Measurements from ENCODE around the gene NEAT1. TPM values are rescaled to one million over a fixed set of nuclear protein-coding genes. Genes with fewer than 3 reads are reported as not detected.
A peak's percentile ranks its signal among the peaks of the same experiment; 100 is the strongest.

The NEAT1 gene
- total RNA-seq, 4 donors from 2014 or later: 30.6 to 705 (median 357) TPM

DNA sequence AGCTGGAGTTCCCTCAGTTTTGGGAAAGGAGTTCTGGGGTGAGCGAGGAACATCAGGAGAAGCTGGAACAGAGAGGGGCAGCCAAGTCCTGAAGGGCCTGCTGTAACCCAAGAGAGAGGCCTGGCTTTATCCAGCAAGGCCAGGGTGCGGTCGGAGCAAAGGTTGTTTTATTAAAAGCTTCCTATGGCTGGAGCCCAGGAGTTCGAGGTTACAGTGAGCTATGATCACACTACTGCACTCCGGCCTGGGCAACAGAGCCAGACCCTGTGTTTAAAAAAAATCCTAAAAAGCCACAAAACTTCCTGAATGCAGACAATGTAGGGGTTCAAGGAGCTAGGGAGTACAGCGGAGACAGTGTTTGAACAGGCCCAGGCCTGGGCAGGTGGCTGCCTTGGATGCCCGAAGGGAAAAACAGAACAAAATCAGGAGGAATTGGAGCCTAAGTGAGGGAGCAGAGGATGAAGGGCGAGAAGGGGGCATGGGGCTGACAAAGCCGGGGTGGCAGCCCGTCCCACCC, 54.1 kb downstream of the NEAT1 start:
- peaks cover 40 to 84% (median 63%) of the 10 kb centered on the region in 3 donors for H3K4me1 ChIP-seq
- no peaks in the 10 kb centered on the region for H3K9me3 ChIP-seq
- no peak for DNase-seq
- WGBS, 2 donors: 4 to 12% methylated on average over 8 to 10 of the region's 10 CpGs
- H3K27me3 ChIP-seq: no peaks in the 10 kb centered on the region
- H3K36me3 ChIP-seq: no peaks in the 10 kb centered on the region
- peak overlapping the region; percentile 66 to 89 (median 74) for H3K4me3 ChIP-seq
- intact Hi-C loops (cut with DNase I): loop anchor here (10.0 kb wide), 1 partner anchor 52 kb away; the partner anchor contains the start of gene NEAT1
- no peak for TF ChIP-seq POLR2A (IDR thresholded peaks at IDR 0.05)
- TF ChIP-seq, protein P1, sequence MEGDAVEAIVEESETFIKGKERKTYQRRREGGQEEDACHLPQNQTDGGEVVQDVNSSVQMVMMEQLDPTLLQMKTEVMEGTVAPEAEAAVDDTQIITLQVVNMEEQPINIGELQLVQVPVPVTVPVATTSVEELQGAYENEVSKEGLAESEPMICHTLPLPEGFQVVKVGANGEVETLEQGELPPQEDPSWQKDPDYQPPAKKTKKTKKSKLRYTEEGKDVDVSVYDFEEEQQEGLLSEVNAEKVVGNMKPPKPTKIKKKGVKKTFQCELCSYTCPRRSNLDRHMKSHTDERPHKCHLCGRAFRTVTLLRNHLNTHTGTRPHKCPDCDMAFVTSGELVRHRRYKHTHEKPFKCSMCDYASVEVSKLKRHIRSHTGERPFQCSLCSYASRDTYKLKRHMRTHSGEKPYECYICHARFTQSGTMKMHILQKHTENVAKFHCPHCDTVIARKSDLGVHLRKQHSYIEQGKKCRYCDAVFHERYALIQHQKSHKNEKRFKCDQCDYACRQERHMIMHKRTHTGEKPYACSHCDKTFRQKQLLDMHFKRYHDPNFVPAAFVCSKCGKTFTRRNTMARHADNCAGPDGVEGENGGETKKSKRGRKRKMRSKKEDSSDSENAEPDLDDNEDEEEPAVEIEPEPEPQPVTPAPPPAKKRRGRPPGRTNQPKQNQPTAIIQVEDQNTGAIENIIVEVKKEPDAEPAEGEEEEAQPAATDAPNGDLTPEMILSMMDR (IDR thresholded peaks at IDR 0.05): no peak
- peak overlapping the region; percentile 98 to 100 (median 100) for H3K27ac ChIP-seq

DNA sequence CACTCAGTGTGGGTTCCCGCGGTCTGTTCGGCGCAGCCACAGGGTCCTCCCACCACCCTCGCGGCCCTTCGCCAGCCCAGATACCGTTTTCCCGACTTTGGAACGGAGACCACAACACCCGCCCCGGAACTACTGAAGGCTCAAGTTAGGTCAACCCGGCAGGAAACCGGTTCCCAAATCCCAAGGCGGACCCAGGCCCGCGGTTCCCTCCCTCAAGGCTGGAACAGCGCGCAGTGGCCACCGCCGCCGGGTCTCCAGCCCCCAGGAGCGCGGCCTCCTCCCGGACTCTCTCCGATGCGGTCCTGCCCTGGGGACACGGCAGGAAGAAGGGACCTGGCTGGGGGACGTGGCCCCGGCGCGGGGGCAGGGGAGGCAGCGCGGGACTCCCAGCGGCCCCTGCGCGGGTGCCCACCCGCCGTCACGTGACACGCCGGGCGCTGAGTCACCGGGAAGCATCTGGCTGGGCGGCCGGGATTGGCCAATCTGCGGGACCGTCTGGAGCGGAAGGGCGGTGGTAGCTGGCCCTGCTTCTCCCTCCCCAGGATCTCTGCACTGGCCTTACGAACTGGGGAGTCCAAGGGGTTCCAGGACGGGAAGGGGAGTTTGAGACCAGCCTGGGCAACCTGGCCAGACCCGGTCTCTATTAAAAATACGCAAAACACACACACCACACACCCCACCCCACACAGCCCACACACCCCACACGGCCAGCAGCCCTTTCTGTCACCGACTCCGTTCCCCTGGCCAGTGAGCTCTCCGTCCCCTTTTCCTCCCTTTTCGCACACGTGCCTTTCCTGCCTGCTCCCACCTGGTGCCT, 54.8 kb downstream of the NEAT1 start:
- H3K4me1 ChIP-seq: peaks cover 37 to 81% (median 64%) of the 10 kb centered on the region in 3 donors
- WGBS, 2 donors: 0% methylated on average over 21 to 25 of the region's 60 CpGs
- H3K4me3 ChIP-seq: peak overlapping the region; percentile 66 to 89 (median 74)
- DNase-seq: peak; percentile 78
- TF ChIP-seq POLR2A (IDR thresholded peaks at IDR 0.05): peak in 3 of 4 donors; percentile 91 to 99 (median 93)
- TF ChIP-seq, protein P1 (IDR thresholded peaks at IDR 0.05): peak in 1 of 6 experiments; percentile 27
- H3K9me3 ChIP-seq: no peaks in the 10 kb centered on the region
- intact Hi-C loops (cut with DNase I): loop anchor here (10.0 kb wide), 1 partner anchor 53 kb away; the partner anchor contains the start of gene NEAT1
- no peaks in the 10 kb centered on the region for H3K36me3 ChIP-seq
- peak overlapping the region; percentile 98 to 100 (median 100) for H3K27ac ChIP-seq
- no peaks in the 10 kb centered on the region for H3K27me3 ChIP-seq

DNA sequence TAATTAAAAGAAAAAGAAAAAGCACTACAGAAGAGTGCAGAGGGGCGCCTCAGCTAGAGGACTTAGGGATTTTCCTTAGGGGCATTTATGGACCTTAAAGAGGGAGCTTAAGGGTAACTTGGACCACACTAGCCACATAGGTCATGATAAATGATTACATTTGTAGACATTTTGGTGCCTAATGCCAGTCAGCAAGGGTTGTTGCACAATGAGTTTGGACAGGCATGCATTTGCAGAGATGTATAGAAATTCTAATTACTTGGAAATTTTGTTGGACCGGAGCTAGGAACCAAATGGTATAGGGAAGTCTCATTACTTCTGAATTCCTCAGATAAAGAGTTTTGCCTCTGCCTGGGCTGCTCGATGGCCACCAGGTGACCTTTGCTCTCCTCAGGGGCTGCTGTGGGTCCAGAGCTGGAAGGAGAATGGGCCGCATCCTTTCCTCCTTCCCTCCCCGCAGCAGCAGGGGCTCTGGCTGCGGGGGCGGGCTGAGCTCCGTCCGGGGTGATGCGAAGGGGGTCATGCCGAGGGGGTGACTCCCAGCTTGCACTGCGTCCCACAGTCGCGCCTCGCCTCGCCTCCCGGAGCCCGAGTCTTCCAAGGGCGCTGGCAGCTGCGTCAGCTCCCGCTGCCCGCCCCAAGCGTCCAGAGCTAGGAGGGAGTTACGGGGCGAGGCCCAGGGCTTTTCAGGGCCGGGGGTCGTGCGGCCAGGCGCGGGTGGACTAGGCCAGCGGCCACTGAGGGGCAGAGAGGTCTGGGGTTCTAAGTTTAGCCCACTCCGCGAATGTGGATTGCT, 56.0 kb downstream of the NEAT1 start:
- no peak for DNase-seq
- intact Hi-C loops (cut with DNase I): loop anchor here (2.0 to 10.0 kb wide), 2 partner anchors 18 to 54 kb away; partner anchors contain the start of gene NEAT1
- 33 to 39% methylated on average over 4 to 5 of the region's 33 CpGs for WGBS, 2 donors
- Histone ChIP-seq H3K4me1 (peaks cover 33 to 69% (median 56%) of the 10 kb centered on the region in 3 donors), H3K27me3 (no peaks in the 10 kb centered on the region), H3K9me3 (no peaks in the 10 kb centered on the region), H3K27ac (peak overlapping the region; percentile 98 to 100 (median 100)), H3K4me3 (peak overlapping the region in 3 of 4 donors; percentile 30 to 67 (median 56)), H3K36me3 (no peaks in the 10 kb centered on the region)
- TF ChIP-seq, protein P1 (IDR thresholded peaks at IDR 0.05): no peak
- peak in 1 of 4 donors; percentile 25 for TF ChIP-seq POLR2A (IDR thresholded peaks at IDR 0.05)

DNA sequence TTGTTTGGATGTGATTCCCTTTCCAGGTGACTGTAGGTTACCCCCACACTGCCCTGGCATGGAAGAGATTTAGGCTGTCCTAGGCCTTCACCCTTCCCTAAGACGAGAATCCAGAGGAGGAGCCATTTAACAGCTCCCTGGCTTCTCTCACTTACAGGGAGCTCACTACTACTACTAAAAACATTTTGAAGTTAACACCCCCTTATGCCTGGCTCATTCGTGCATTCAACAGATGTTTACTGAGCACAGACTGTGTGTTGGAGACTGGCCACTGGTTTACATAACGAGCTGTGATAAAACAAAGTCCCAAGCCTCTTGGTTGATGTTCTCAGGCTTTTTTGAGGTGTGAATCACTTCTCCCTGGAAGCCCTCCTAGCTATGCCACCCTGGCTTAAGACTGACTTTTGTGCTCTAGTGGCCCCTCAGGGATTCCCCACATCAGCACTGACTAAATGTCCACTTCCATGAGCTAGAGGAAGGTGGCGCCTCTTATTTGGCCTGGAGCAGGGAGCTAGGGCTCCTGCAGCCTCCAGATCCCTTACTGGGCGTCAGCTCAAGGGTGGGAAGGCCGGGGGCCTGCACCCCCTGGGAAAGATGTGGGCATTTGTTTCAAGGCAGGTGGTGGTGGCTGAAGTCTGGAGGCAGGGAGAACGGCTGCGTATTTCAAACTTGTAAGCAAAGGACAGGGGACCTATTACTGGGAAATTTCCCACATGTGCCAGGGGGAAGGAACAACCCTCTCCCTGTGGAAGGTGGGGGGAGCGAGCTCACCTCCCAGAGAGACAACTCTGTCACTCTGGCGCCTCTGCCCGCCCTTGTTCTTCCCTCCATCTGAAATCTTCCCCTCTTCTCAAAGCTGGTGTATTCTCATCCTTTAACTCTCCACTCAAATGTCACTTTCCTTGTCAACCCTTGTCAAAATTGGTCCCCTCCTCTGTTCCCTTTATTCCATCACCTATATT, 56.9 kb downstream of the NEAT1 start:
- intact Hi-C loops (cut with DNase I): loop anchor here (2.0 to 10.0 kb wide), 2 partner anchors 17 to 55 kb away; partner anchors contain the start of gene NEAT1
- DNase-seq: no peak
- TF ChIP-seq, protein P1 (IDR thresholded peaks at IDR 0.05): peak in 3 of 6 experiments; percentile 5 to 30 (median 19)
- TF ChIP-seq POLR2A (IDR thresholded peaks at IDR 0.05): peak in 1 of 4 donors; percentile 39
- WGBS, 2 donors: 51 to 55% methylated on average over 5 to 7 of the region's 11 CpGs
- H3K9me3 ChIP-seq: no peaks in the 10 kb centered on the region
- H3K27me3 ChIP-seq: no peaks in the 10 kb centered on the region
- no peaks in the 10 kb centered on the region for H3K36me3 ChIP-seq
- H3K4me1 ChIP-seq: peaks cover 33 to 69% (median 56%) of the 10 kb centered on the region in 3 donors
- H3K4me3 ChIP-seq: peak overlapping the region in 3 of 4 donors; percentile 30 to 67 (median 56)
- peak overlapping the region; percentile 98 to 100 (median 100) for H3K27ac ChIP-seq

Measured in esophagus squamous epithelium (tissue), 5 donors.